ENCODE measurements around the gene KIF22. TPM values are rescaled to one million over a fixed set of nuclear protein-coding genes. Genes with fewer than 3 reads are reported as not detected.

KIF22 gene
- total and polyA plus RNA-seq, 2 experiments from 2014 or later = 59.5 to 121 TPM

DNA sequence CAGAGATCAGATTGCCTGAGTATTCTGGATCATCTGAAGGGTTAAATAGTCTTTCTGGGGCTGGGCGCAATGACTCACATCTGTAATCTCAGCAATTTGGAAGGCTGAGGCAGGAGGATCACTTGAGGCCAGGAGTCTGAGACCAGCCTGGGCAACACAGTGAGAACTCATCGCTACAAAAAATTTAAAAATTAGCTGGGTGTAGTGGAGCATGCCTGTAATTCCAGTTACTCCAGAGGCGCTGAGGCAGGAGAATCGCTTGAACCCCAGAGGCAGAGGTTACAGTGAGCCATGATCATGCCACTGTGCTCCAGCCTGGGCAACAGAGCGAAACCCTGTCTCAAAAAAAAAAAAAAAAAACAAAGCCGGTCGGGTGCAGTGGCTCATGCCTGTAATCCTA lies 45.4 kb downstream of the KIF22 start:
- Histone ChIP-seq H3K4me3 (no peak overlapping the region), H3K9me3 (ENCODE audit: low read depth) (no peaks in the 10 kb centered on the region), H3K4me1 (ENCODE audit: low read depth) (no peaks in the 10 kb centered on the region), H3K27ac (no peak overlapping the region), H3K27me3 (no peaks in the 10 kb centered on the region), H3K36me3 (no peaks in the 10 kb centered on the region)
- TF ChIP-seq, protein P1, sequence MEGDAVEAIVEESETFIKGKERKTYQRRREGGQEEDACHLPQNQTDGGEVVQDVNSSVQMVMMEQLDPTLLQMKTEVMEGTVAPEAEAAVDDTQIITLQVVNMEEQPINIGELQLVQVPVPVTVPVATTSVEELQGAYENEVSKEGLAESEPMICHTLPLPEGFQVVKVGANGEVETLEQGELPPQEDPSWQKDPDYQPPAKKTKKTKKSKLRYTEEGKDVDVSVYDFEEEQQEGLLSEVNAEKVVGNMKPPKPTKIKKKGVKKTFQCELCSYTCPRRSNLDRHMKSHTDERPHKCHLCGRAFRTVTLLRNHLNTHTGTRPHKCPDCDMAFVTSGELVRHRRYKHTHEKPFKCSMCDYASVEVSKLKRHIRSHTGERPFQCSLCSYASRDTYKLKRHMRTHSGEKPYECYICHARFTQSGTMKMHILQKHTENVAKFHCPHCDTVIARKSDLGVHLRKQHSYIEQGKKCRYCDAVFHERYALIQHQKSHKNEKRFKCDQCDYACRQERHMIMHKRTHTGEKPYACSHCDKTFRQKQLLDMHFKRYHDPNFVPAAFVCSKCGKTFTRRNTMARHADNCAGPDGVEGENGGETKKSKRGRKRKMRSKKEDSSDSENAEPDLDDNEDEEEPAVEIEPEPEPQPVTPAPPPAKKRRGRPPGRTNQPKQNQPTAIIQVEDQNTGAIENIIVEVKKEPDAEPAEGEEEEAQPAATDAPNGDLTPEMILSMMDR (IDR thresholded peaks at IDR 0.05; ENCODE audit: low read depth, low read length) = no peak
- no peak for DNase-seq (ENCODE audit: low read depth in 1 of 2, low spot score in 1 of 2)

DNA sequence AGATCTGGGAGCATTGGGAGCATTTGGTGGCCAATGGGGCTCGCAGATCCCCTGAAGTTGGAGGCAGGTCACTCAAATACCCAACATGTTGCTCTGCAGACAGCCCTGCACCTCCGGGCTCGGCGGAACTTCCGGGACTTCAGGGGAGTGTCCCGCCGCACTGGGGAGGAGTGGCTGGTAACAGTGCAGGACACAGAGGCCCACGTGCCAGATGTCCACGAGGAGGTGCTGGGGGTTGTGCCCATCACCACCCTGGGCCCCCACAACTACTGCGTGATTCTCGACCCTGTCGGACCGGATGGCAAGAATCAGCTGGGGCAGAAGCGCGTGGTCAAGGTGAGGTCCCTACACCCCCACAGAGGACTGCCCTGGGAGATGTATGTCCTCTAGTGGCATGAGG lies 46.1 kb downstream of the KIF22 start:
- Histone ChIP-seq H3K27ac (no peak overlapping the region), H3K9me3 (ENCODE audit: low read depth) (no peaks in the 10 kb centered on the region), H3K36me3 (no peaks in the 10 kb centered on the region), H3K4me3 (no peak overlapping the region), H3K4me1 (ENCODE audit: low read depth) (no peaks in the 10 kb centered on the region), H3K27me3 (no peaks in the 10 kb centered on the region)
- TF ChIP-seq, protein P1 (IDR thresholded peaks at IDR 0.05; ENCODE audit: low read depth, low read length) = no peak
- DNase-seq (ENCODE audit: low read depth in 1 of 2, low spot score in 1 of 2) = no peak

DNA sequence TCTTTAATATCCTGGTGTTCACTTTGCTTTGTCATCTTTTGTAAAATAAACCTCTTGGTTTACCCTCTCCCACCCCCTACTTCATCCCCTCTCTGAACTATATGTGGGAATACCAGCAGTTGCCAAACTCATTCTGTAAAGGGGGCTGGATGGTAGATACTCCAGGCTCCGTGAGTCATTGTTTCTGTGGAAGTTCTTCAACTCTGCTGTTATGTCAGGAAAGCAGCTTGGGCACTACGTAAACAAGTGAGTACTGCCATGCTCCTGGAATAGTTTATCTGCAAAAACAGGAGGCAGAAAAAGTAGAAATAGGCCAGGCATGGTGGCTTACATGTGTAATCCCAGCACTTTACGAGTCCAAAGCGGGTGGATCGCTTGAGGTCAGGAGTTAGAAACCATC lies 47.3 kb downstream of the KIF22 start:
- no peak for DNase-seq (ENCODE audit: low read depth in 1 of 2, low spot score in 1 of 2)
- no peak overlapping the region for H3K4me3 ChIP-seq
- TF ChIP-seq, protein P1 (IDR thresholded peaks at IDR 0.05; ENCODE audit: low read depth, low read length) = no peak
- H3K9me3 ChIP-seq (ENCODE audit: low read depth) = no peaks in the 10 kb centered on the region
- no peaks in the 10 kb centered on the region for H3K4me1 ChIP-seq (ENCODE audit: low read depth)
- no peaks in the 10 kb centered on the region for H3K36me3 ChIP-seq
- no peak overlapping the region for H3K27ac ChIP-seq
- no peaks in the 10 kb centered on the region for H3K27me3 ChIP-seq

DNA sequence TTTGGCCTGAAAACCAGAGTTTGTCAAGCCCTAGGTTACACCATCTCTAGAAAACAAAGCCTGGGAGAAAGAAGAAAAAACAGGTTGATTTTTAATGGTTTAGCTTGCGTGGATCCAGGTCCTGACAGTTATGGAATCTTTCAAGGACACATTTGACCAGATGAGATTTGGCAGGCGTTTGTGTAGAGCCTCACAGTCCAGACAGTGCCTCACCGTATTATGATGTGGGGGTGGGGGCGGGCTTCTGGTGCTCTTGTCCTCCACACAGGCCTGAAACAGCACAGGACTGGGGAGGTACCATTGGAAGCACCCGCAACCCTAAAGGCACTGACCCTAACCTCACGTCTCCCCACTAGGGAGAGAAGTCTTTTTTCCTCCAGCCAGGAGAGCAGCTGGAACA lies 49.3 kb downstream of the KIF22 start:
- TF ChIP-seq, protein P1 (IDR thresholded peaks at IDR 0.05; ENCODE audit: low read depth, low read length) = no peak
- Histone ChIP-seq H3K27ac (no peak overlapping the region), H3K4me3 (no peak overlapping the region), H3K36me3 (no peaks in the 10 kb centered on the region), H3K4me1 (ENCODE audit: low read depth) (no peaks in the 10 kb centered on the region), H3K27me3 (no peaks in the 10 kb centered on the region), H3K9me3 (ENCODE audit: low read depth) (no peaks in the 10 kb centered on the region)
- DNase-seq (ENCODE audit: low read depth in 1 of 2, low spot score in 1 of 2) = no peak

GRCh38 chr16:29840240-29840639 lies 49.7 kb downstream of the KIF22 start:
- H3K4me3 ChIP-seq = no peak overlapping the region

More at GRCh38 chr16:29840240-29840639, 49.7 kb downstream of the KIF22 start:
- Histone ChIP-seq H3K27ac (no peak overlapping the region), H3K9me3 (ENCODE audit: low read depth) (no peaks in the 10 kb centered on the region), H3K27me3 (no peaks in the 10 kb centered on the region), H3K36me3 (no peaks in the 10 kb centered on the region), H3K4me1 (ENCODE audit: low read depth) (no peaks in the 10 kb centered on the region)
- no peak for DNase-seq (ENCODE audit: low read depth in 1 of 2, low spot score in 1 of 2)
- TF ChIP-seq, protein P1 (IDR thresholded peaks at IDR 0.05; ENCODE audit: low read depth, low read length) = no peak

All from cardiac muscle cell (in vitro differentiated cells and primary cell).